ENCODE data around the gene LSM14A. TPM values are rescaled to one million over a fixed set of nuclear protein-coding genes. Genes with fewer than 3 reads are reported as not detected.
"Not testable (repeated sequence)": the region's sequence is repeated elsewhere in the genome, so short reads cannot be mapped to it uniquely, and the experiment has no call there.

The LSM14A gene
- total and polyA plus RNA-seq, 2 of the 13 experiments (the other 11 are each of a cell fraction or from before 2014, with no cell fraction given), result 77.0 to 83.6 TPM

GRCh38 chr19:34159541-34159940 lies 12.8 kb upstream of the LSM14A start:
- H3K4me3 ChIP-seq (replicated peaks in 1 of 3; ENCODE audit: insufficient read depth in 1 of 3, low read depth in 2 of 3, low read length in 3 of 3); H4K20me1 ChIP-seq (ENCODE audit: insufficient read depth, low read length); H3K27me3 ChIP-seq (ENCODE audit: control insufficient read depth in 1 of 2, insufficient read depth in 2 of 2, low read length in 2 of 2); H3K79me2 ChIP-seq (ENCODE audit: insufficient read depth, low read length); H3K27ac ChIP-seq (ENCODE audit: extremely low read length, insufficient read depth, low read length); H3K36me3 ChIP-seq (replicated peaks in 1 of 2; ENCODE audit: control insufficient read depth in 1 of 2, insufficient read depth in 2 of 2, low read length in 2 of 2); CTCF ChIA-PET (ENCODE audit: low intra/inter-chr PET ratio, low total read pairs); DNase-seq (ENCODE audit: low spot score); intact Hi-C loops (cut with micrococcal nuclease; ENCODE audit: unreplicated experiment); ATAC-seq; POLR2A ChIA-PET; FAIRE-seq; BruUV-seq (replicated peaks); in situ Hi-C loops (cut with HindIII; ENCODE audit: extremely low pct_ligation_motif_present, low pct_unique_long_range_greater_than_20kb); H3K9ac ChIP-seq (ENCODE audit: insufficient read depth, low read depth, low read length); H2AFZ ChIP-seq (ENCODE audit: low read length); H3K4me2 ChIP-seq (ENCODE audit: low read depth, low read length); H3K9me3 ChIP-seq (ENCODE audit: low read length); H3K4me1 ChIP-seq (ENCODE audit: insufficient read depth, low read length): not testable (repeated sequence)
- TF ChIP-seq CEBPG (CRISPR knock-in tag; IDR thresholded peaks at IDR 0.05) (0 out of 2 replicates have a peak, but pooled peaks have one; percentile 13), TEAD3 (CRISPR knock-in tag; optimal IDR thresholded peaks at IDR 0.05; ENCODE audit: borderline replicate concordance) (peak; percentile 63), ZNF770 (CRISPR knock-in tag; IDR thresholded peaks at IDR 0.05) (0 out of 2 replicates have a peak, but pooled peaks have one; percentile 15), ZNF460 (CRISPR knock-in tag; IDR thresholded peaks at IDR 0.05; ENCODE audit: borderline replicate concordance) (peak; percentile 69), FOSL2 (CRISPR knock-in tag; IDR thresholded peaks at IDR 0.05) (peak; percentile 62; the same call in 1 of the 2 replicates)
- 5% methylated on average over 5 of the region's 5 CpGs for WGBS (ENCODE audit: low lambda C conversion rate)

GRCh38 chr19:34161902-34162301 lies 10.4 kb upstream of the LSM14A start:
- ATAC-seq; H3K4me2 ChIP-seq (ENCODE audit: low read depth, low read length); H4K20me1 ChIP-seq (ENCODE audit: insufficient read depth, low read length); DNase-seq (ENCODE audit: low spot score); H3K36me3 ChIP-seq (replicated peaks in 1 of 2; ENCODE audit: control insufficient read depth in 1 of 2, insufficient read depth in 2 of 2, low read length in 2 of 2); H3K79me2 ChIP-seq (ENCODE audit: insufficient read depth, low read length); H3K9me3 ChIP-seq (ENCODE audit: low read length); in situ Hi-C loops (cut with HindIII; ENCODE audit: extremely low pct_ligation_motif_present, low pct_unique_long_range_greater_than_20kb); BruUV-seq (replicated peaks); H3K27me3 ChIP-seq (ENCODE audit: control insufficient read depth in 1 of 2, insufficient read depth in 2 of 2, low read length in 2 of 2); H2AFZ ChIP-seq (ENCODE audit: low read length); H3K9ac ChIP-seq (ENCODE audit: insufficient read depth, low read depth, low read length); H3K4me1 ChIP-seq (ENCODE audit: insufficient read depth, low read length); H3K4me3 ChIP-seq (replicated peaks in 1 of 3; ENCODE audit: insufficient read depth in 1 of 3, low read depth in 2 of 3, low read length in 3 of 3); intact Hi-C loops (cut with micrococcal nuclease; ENCODE audit: unreplicated experiment); H3K27ac ChIP-seq (ENCODE audit: extremely low read length, insufficient read depth, low read length); FAIRE-seq; CTCF ChIA-PET (ENCODE audit: low intra/inter-chr PET ratio, low total read pairs): not testable (repeated sequence)
- 34% methylated on average over 2 of the region's 2 CpGs for WGBS (ENCODE audit: low lambda C conversion rate)
- POLR2A ChIA-PET, result interaction anchor here (1.2 to 1.5 kb wide), 2 partner anchors 10 to 11 kb away, joined by 3 read pairs; partner anchors contain the start of gene LSM14A
